Measurements from ENCODE around the gene HOTAIR.

Gene HOTAIR

GRCh38 chr12:54012631-54013409, 38.1 kb upstream of the HOTAIR start:
- no peak for DNase-seq
- intact Hi-C loops (cut with DNase I): no loop called here

- no peak for DNase-seq
- intact Hi-C loops (cut with DNase I): no loop called here
Measured at GRCh38 chr12:54011665-54012532, 37.1 kb upstream of the HOTAIR start.

- no peak for DNase-seq
- intact Hi-C loops (cut with DNase I): no loop called here
Measured at GRCh38 chr12:54010972-54011664, 36.4 kb upstream of the HOTAIR start.

- intact Hi-C loops (cut with DNase I): no loop called here
- no peak for DNase-seq
Measured at GRCh38 chr12:54010053-54010971, 35.6 kb upstream of the HOTAIR start.

GRCh38 chr12:54009171-54010052, 34.7 kb upstream of the HOTAIR start:
- intact Hi-C loops (cut with DNase I): loop anchor here (5.0 to 10.0 kb wide), 2 partner anchors 198 to 305 kb away; no protein-coding TSS in a partner anchor
- no peak for DNase-seq

GRCh38 chr12:54008260-54008552, 33.5 kb upstream of the HOTAIR start:
- intact Hi-C loops (cut with DNase I): loop anchor here (5.0 to 10.0 kb wide), 2 partner anchors 199 to 303 kb away; no protein-coding TSS in a partner anchor
- no peak for DNase-seq

GRCh38 chr12:54007538-54008259, 32.9 kb upstream of the HOTAIR start:
- DNase-seq: no peak
- intact Hi-C loops (cut with DNase I): loop anchor here (2.0 to 10.0 kb wide), 3 partner anchors 183 to 303 kb away; no protein-coding TSS in a partner anchor

- no peak for DNase-seq
- intact Hi-C loops (cut with DNase I): loop anchor here (2.0 to 10.0 kb wide), 3 partner anchors 184 to 302 kb away; no protein-coding TSS in a partner anchor
Measured at GRCh38 chr12:54006559-54007220, 31.9 kb upstream of the HOTAIR start.

- intact Hi-C loops (cut with DNase I): loop anchor here (2.0 to 10.0 kb wide), 3 partner anchors 185 to 301 kb away; no protein-coding TSS in a partner anchor
- peak; percentile 42 to 95 (median 86) for DNase-seq
Measured at GRCh38 chr12:54005853-54006558, 31.3 kb upstream of the HOTAIR start.

GRCh38 chr12:54005531-54005852, 30.7 kb upstream of the HOTAIR start:
- intact Hi-C loops (cut with DNase I): loop anchor here (5.0 to 10.0 kb wide), 2 partner anchors 202 to 301 kb away; no protein-coding TSS in a partner anchor
- DNase-seq: no peak

GRCh38 chr12:54004841-54005530, 30.2 kb upstream of the HOTAIR start:
- no peak for DNase-seq
- intact Hi-C loops (cut with DNase I): loop anchor here (5.0 to 10.0 kb wide), 2 partner anchors 202 to 300 kb away; no protein-coding TSS in a partner anchor

GRCh38 chr12:54004063-54004840, 29.5 kb upstream of the HOTAIR start:
- no peak for DNase-seq

GRCh38 chr12:54003625-54004024, 28.9 kb upstream of the HOTAIR start:
- no peak for DNase-seq
- intact Hi-C loops (cut with DNase I): loop anchor here (10.0 kb wide), 1 partner anchor 299 kb away; no protein-coding TSS in a partner anchor

More at GRCh38 chr12:54004063-54004840, 29.5 kb upstream of the HOTAIR start:
- intact Hi-C loops (cut with DNase I): loop anchor here (10.0 kb wide), 1 partner anchor 299 kb away; no protein-coding TSS in a partner anchor

- no peak for DNase-seq
- intact Hi-C loops (cut with DNase I): loop anchor here (10.0 kb wide), 1 partner anchor 298 kb away; no protein-coding TSS in a partner anchor
Measured at GRCh38 chr12:54002915-54003389, 28.2 kb upstream of the HOTAIR start.

All from head of caudate nucleus (tissue), 42 donors.